Tibial nerve (tissue), 4 donors: ENCODE measurements around the gene TP63. TPM values are rescaled to one million over a fixed set of nuclear protein-coding genes. Genes with fewer than 3 reads are reported as not detected.
"Not testable (repeated sequence)": the region's sequence is repeated elsewhere in the genome, so short reads cannot be mapped to it uniquely, and the experiment has no call there.

ENCODE experiments used
- DNase-seq, 2 donors: peaks; one replicate each; pipeline ENCODE4 v3.0.0-alpha.2; 2019; ENCODE audit warnings: low spot score in 2 of 2
- H3K27ac ChIP-seq, 4 donors: fragments of 200-600 bp; sonication (generic) in 3 of 4; one replicate each; pipeline ENCODE4 v1.5.1; 2017 to 2019; ENCODE audit warnings: mild to moderate bottlenecking in 1 of 4
- H3K27me3 ChIP-seq, 2 donors: fragments of 200-600 bp; sonication (generic) in 1 of 2; one replicate each; pipeline versions ENCODE4 v1.5.1 to v1.6.0; 2017 to 2019
- H3K36me3 ChIP-seq, 3 donors: fragments of 200-600 bp; sonication (generic); one replicate each; pipeline ENCODE4 v1.5.1; 2018 to 2019
- H3K4me1 ChIP-seq, 4 donors: fragments of 200-600 bp; sonication (generic) in 3 of 4; one replicate each; pipeline ENCODE4 v1.5.1; 2017 to 2019
- H3K4me3 ChIP-seq, 4 donors: fragments of 200-600 bp; sonication (generic) in 3 of 4; one replicate each; pipeline ENCODE4 v1.5.1; 2017 to 2019; ENCODE audit warnings: mild to moderate bottlenecking in 1 of 4, moderate library complexity in 1 of 4
- H3K9me3 ChIP-seq, 4 donors: fragments of 200-600 bp; sonication (generic) in 3 of 4; one replicate each; pipeline ENCODE4 v1.5.1; 2017 to 2019
- CTCF ChIP-seq, 5 experiments: fragments of 200-600 bp in 3 of 5; fragments of 450-650 bp in 2 of 5; sonication (generic) in 3 of 5; IDR thresholded peaks; one replicate each; pipeline ENCODE4 v1.5.1; 2016 to 2019; ENCODE audit warnings: antibody characterized with exemption in 5 of 5, mild to moderate bottlenecking in 3 of 5, moderate library complexity in 2 of 5
- EP300 ChIP-seq, 2 donors: sonication (generic); formaldehyde crosslinking; IDR thresholded peaks; one replicate each; pipeline ENCODE4 v1.6.1; 2017; ENCODE audit warnings: antibody characterized with exemption in 2 of 2, mild to moderate bottlenecking in 1 of 2
- POLR2A ChIP-seq, 2 donors: fragments of 450-650 bp; IDR thresholded peaks; one replicate each; pipeline ENCODE4 v1.6.1; 2017; ENCODE audit warnings: antibody characterized with exemption in 2 of 2, mild to moderate bottlenecking in 2 of 2, moderate library complexity in 2 of 2
- WGBS, 2 donors: methylation state at CpG; one replicate each; pipeline ENCODE4 v1.1.5; 2018; 5-methylcytosine and 5-hydroxymethylcytosine counted together
- total RNA-seq, 4 donors: library from RNA; depleted of rRNA; stranded (reverse); fragments of >200 nt; gene quantifications; one replicate each; pipeline ENCODE4 v1.1.0, GENCODE V29; 2016

Gene TP63
- total RNA-seq, 4 donors from 2014 or later = 1.7 to 7.5 (median 4.2) TPM; not detected in 1

- peaks cover 0 to 30% (median 6%) of the 10 kb centered on the region in 4 donors for H3K9me3 ChIP-seq
- no peak for TF ChIP-seq EP300 (IDR thresholded peaks at IDR 0.05)
- TF ChIP-seq POLR2A (IDR thresholded peaks at IDR 0.05) = no peak
- no peak for TF ChIP-seq CTCF (IDR thresholded peaks at IDR 0.05)
- H3K27me3 ChIP-seq = no peaks in the 10 kb centered on the region
- peaks cover 0 to 4% (median 0%) of the 10 kb centered on the region in 3 donors for H3K36me3 ChIP-seq
- no peak overlapping the region for H3K27ac ChIP-seq
- no peaks in the 10 kb centered on the region for H3K4me1 ChIP-seq
- no peak for DNase-seq
- no peak overlapping the region for H3K4me3 ChIP-seq
- WGBS, 2 donors = 75 to 84% methylated on average over 2 of the region's 2 CpGs
Observed at GRCh38 chr3:189748046-189748445, 116.9 kb downstream of the TP63 start.

- H3K4me3 ChIP-seq, H3K36me3 ChIP-seq, DNase-seq, H3K27ac ChIP-seq, H3K4me1 ChIP-seq, H3K27me3 ChIP-seq: not testable (repeated sequence)
- peaks cover 0 to 12% (median 4%) of the 10 kb centered on the region in 4 donors for H3K9me3 ChIP-seq
- 95 to 99% methylated on average over 4 of the region's 4 CpGs for WGBS, 2 donors
Observed at GRCh38 chr3:189750972-189751371, 119.8 kb downstream of the TP63 start.

- Histone ChIP-seq H3K27ac (no peak overlapping the region), H3K4me3 (no peak overlapping the region), H3K27me3 (no peaks in the 10 kb centered on the region), H3K9me3 (peaks cover 0 to 6% (median 0%) of the 10 kb centered on the region in 4 donors), H3K36me3 (no peaks in the 10 kb centered on the region), H3K4me1 (no peaks in the 10 kb centered on the region)
- no peak for DNase-seq
- WGBS, 2 donors = 69 to 81% methylated on average over 2 of the region's 2 CpGs
- TF ChIP-seq POLR2A (IDR thresholded peaks at IDR 0.05) (no peak), CTCF (IDR thresholded peaks at IDR 0.05) (no peak), EP300 (IDR thresholded peaks at IDR 0.05) (no peak)
Observed at GRCh38 chr3:189754356-189754755, 123.2 kb downstream of the TP63 start.

- no peaks in the 10 kb centered on the region for H3K27me3 ChIP-seq
- DNase-seq = no peak
- H3K4me1 ChIP-seq = no peaks in the 10 kb centered on the region
- H3K4me3 ChIP-seq = no peak overlapping the region
- H3K36me3 ChIP-seq = no peaks in the 10 kb centered on the region
- TF ChIP-seq EP300 (IDR thresholded peaks at IDR 0.05) (no peak), POLR2A (IDR thresholded peaks at IDR 0.05) (no peak), CTCF (IDR thresholded peaks at IDR 0.05) (no peak)
- H3K27ac ChIP-seq = no peak overlapping the region
- no peaks in the 10 kb centered on the region for H3K9me3 ChIP-seq
Observed at GRCh38 chr3:189756582-189757078, 125.4 kb downstream of the TP63 start.

- TF ChIP-seq CTCF (IDR thresholded peaks at IDR 0.05) = no peak
- TF ChIP-seq POLR2A (IDR thresholded peaks at IDR 0.05) = no peak
- no peak for TF ChIP-seq EP300 (IDR thresholded peaks at IDR 0.05)
- H3K27ac ChIP-seq = no peak overlapping the region
- H3K4me1 ChIP-seq = no peaks in the 10 kb centered on the region
- DNase-seq = no peak
- H3K4me3 ChIP-seq = no peak overlapping the region
- no peaks in the 10 kb centered on the region for H3K9me3 ChIP-seq
- H3K36me3 ChIP-seq = no peaks in the 10 kb centered on the region
- no peaks in the 10 kb centered on the region for H3K27me3 ChIP-seq
- WGBS, 2 donors = 87 to 88% methylated on average over 6 of the region's 6 CpGs
Observed at GRCh38 chr3:189758186-189758585, 127.0 kb downstream of the TP63 start.

- no peaks in the 10 kb centered on the region for H3K36me3 ChIP-seq
- no peaks in the 10 kb centered on the region for H3K4me1 ChIP-seq
- H3K9me3 ChIP-seq = no peaks in the 10 kb centered on the region
- H3K27me3 ChIP-seq = no peaks in the 10 kb centered on the region
- no peak for DNase-seq
- WGBS, 2 donors = 49 to 53% methylated on average over 2 of the region's 2 CpGs
- H3K27ac ChIP-seq = no peak overlapping the region
- H3K4me3 ChIP-seq = no peak overlapping the region
- TF ChIP-seq POLR2A (IDR thresholded peaks at IDR 0.05) = no peak
- TF ChIP-seq CTCF (IDR thresholded peaks at IDR 0.05) = no peak
- no peak for TF ChIP-seq EP300 (IDR thresholded peaks at IDR 0.05)
Observed at GRCh38 chr3:189766416-189766815, 135.2 kb downstream of the TP63 start.
